ENCODE data around the gene ADARB2.
"Not testable (repeated sequence)": the region's sequence is repeated elsewhere in the genome, so short reads cannot be mapped to it uniquely, and the experiment has no call there.

The ADARB2 gene

DNA sequence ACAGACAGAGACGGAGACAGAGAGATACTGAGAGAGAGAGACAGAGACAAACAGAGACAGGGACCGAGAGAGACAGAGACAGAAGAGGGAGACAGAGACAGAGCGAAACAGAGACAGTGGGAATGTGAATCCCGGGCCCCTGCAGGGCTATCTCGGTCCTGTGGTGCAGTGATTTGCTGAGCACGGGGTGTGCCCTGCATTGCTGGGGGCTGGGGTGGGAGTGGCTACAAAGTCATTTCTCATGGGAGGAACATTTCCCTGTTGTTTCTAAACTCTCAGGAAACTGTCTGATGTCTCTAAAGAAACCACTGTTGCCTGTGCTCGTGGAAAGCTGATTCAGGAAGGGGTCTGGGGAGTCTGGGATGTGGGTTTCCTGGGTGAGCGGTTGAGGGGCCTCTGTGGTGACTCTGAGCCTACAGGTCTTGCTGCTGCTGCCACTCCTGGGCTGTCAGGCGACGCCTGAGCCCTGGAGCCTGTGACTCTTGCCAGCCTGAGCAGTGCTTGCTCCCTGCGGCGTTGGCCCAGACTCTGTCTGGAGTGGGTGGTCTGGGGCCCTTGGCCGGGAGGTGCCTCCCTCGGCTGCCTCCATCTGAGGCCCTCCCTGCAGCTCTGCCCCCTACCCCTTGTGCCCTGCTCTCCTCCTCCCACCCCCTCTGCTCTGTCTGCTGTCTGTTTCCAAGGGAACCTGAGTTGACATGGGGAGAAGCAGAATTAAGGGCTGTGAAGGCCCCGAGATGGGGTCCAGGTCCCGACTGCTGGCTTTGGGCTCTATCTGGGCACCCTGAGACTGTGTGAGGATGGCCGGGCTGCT is 389.2 kb downstream of the ADARB2 start:
- no peak for DNase-seq (ENCODE audit: low spot score)

DNA sequence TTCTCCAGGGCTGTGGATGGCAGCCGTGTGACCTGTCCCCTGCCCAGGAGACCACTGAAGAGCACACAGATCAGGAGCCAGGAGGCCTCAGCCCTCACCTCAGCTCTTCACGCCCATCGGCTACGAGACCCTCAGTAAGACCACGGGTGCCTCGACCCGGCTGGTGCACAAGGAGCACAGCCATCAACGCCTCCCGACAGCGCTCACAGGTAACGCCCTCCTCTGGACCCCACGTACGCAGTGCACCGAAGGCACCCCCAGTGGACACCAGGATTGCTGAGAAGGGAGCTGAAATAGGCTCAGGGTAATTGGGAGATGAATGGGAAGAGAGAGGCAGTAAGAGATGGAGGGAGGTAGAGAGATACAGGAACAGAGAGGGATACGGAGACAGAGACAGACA is 389.8 kb downstream of the ADARB2 start:
- DNase-seq (ENCODE audit: low spot score) = no peak

DNA sequence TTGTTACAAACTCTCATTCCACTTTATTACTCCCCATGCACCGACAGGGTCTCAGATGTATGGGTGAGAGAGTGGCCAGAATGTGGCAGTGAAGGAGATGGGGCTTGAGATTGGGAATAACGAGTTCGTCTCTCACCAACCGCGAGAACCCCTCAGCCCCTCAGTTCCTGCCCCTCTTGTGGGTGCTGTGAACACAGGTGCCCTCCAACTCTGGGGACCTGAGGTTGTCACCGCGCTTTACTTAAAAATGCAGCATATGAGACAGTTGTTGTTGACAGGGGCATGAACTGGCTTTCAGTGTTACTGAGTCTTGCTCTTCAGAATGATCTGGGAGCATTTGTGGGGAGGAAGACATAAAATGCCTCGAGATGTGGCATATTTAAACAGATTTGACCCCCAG is 391.1 kb downstream of the ADARB2 start:
- no peak for DNase-seq (ENCODE audit: low spot score)

DNA sequence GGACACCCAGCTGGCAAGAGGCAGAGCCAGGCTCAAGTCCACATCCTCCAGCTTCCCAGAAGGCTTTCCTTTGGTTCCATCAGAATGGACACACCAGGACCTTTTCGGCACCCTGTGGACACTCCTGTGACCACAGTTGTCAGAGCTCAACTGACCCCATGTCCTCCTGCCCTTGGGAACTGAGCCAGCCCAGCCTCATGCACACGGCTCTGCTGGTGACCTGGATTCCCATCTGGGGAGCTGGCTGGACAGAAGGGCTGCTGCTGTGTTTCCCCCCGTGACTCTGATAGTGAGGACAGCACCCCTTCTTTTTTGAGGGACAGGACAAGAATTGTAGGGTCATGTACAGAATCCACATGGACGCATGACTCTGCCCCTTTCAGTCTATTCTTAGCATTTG is 392.0 kb downstream of the ADARB2 start:
- no peak for DNase-seq (ENCODE audit: low spot score)

DNA sequence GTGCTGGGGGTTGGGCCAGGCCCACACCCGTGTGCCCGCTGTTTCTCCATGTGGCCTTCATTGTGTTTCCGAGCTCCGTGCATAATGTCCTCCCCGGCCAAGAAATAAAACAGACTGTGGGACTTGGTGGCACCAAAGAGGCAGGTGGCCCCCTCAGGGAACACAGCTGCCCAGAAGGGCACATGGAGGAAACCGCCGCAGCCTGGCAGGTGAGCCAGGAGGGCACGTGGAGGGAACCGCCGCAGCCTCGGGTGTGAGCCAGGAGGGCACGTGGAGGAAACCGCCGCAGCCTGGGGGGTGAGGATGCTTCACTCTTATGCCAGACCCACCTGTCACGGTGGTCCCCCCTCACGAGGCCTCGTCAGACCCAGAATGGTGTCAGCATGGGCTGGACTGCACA is 392.5 kb downstream of the ADARB2 start:
- no peak for DNase-seq (ENCODE audit: low spot score)

DNA sequence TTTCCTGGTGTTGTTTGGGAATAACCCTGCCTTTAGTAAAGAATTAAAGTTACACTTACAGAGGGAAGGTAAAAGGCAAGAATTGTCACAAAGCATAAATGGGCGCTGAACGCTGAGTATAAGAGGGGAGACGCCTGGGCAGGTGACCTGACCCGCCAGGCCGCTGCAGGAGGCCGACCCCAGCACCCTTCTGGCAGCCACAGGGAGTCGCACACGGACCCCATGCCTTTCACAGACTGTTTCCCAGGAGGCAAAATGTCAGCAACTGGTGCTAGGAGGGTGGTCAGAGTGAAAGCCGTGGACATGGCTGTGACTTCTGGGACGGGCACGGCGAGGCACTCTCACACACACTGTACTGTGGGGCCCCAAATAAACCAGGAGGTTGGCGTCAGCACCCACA is 392.9 kb downstream of the ADARB2 start:
- DNase-seq (ENCODE audit: low spot score) = no peak

DNA sequence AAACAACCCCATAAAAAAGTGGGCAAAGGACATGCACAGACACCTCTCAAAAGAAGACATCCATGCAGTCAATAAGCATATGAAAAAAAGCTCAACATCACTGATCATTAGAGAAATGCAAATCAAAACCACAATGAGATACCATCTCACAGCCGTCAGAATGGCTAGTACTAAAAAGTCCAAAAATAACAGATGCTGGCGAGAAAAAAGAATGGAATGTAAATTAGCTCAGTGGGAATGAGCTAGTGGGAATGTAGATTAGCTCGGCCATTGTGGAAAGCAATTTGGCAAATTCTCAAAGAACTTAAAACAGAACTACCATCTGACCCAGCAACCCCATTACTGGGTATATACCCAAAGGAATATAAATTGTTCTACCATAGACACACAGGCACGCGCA is 394.1 kb downstream of the ADARB2 start:
- no peak for DNase-seq (ENCODE audit: low spot score)

DNA sequence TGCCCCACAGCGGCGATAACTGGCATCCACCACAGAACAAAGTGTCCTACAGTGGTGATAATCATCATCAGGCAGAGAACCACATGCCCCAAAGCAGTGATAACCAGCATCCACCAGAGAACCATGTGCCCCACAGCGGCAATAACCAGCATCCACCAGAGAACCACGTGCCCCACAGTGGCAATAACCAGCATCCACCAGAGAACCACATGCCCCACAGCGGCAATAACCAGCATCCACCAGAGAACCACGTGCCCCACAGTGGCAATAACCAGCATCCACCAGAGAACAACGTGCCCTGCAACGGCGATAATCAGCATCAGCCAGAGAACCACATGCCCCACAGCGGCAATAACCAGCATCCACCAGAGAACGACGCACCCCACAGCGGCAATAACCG is 396.3 kb downstream of the ADARB2 start:
- not testable (repeated sequence) for DNase-seq (ENCODE audit: low spot score)

DNA sequence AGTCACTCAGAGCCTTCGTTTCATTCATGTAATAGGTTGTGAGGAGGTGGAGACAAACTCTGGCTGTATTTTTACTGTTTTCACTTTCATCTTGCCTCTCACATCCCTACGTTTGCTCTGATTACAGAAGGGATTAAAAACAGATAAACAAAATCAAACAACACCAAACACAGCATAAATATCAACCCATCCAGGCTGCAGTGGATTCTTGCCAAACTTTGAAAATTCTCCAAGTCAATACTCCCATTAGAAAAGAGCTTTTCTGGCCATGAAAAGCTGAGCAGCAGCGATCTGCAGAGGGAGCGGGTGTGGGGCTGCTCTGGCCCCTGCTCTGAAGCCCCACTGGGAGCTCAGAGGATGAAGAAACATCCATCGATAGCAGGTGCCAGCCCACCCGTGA is 397.9 kb downstream of the ADARB2 start:
- no peak for DNase-seq (ENCODE audit: low spot score)

DNA sequence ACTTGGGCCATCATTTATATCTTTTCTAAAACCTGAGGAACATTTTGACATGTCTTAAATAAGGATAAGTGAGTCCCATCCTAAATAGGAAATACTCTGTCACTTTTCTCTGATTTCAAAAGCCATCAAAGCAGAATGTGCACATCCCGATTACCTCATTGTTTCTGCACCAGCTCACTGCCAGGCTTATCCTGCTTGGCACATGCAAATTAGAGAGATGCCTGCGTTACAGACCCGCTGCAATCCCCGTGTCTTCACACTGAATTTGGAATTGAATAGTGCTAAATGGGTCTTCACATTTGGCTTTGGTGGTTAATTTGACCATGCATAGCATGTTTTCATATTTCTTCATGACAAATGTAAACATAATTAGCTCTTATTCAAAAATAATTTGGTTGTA is 401.7 kb downstream of the ADARB2 start:
- DNase-seq (ENCODE audit: low spot score) = no peak

DNA sequence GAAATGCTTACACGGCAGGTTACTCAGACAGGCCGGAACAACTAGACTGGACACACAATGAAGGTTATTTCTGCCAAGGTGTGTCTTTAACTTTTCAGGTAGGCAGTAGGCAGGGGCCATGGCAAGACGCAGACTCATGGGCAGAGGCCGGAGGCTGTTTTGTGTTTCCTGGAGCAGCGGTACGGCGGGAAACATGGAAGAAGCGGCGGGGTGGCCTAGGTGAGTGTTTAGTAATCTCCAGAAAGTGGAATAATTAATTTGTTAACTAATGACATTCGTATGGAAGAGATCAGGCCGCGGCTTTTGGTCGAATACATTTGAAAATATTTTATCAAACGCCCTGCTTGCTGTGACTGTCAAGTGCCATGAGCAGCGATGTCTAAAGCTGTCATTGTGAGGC is 403.3 kb downstream of the ADARB2 start:
- no peak for DNase-seq (ENCODE audit: low spot score)

DNA sequence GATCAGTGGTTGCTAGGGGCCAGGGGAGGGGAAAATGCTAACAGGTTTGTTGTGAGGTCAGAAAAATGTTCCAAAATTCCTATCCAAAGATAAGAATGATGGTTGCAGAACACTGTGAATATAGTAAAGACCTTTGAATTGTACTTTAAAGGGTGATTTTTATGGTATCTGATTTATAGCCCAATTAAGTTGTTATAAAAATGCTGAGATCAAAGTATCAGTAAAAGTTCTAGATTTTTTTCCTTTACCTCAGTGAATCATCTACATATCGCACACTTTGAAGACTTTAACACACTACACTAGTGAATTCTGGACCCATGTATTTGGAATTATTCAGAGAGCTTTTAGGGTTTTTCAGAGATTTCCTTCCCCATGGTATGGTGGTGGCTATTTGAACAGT is 405.8 kb downstream of the ADARB2 start:
- DNase-seq (ENCODE audit: low spot score) = no peak

DNA sequence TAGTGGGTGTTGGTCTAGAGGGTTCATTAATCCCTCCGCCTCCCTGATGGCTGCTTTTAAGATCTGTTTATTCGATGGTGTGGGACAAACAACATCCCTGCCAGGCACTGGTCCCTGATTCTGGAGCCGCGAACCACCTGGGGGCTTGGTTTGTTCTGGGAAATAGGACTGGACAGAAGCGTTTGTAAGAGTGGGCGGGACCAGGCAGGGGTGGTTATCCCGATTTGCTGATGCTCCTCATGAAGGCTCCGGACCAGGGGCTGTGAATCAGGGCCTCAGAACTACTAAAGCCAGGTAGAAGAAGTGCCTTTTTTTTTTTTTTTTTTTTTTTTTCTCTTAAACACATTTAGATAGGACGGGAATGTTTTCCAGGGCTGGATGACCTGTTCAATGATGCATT is 407.7 kb downstream of the ADARB2 start:
- no peak for DNase-seq (ENCODE audit: low spot score)

DNA sequence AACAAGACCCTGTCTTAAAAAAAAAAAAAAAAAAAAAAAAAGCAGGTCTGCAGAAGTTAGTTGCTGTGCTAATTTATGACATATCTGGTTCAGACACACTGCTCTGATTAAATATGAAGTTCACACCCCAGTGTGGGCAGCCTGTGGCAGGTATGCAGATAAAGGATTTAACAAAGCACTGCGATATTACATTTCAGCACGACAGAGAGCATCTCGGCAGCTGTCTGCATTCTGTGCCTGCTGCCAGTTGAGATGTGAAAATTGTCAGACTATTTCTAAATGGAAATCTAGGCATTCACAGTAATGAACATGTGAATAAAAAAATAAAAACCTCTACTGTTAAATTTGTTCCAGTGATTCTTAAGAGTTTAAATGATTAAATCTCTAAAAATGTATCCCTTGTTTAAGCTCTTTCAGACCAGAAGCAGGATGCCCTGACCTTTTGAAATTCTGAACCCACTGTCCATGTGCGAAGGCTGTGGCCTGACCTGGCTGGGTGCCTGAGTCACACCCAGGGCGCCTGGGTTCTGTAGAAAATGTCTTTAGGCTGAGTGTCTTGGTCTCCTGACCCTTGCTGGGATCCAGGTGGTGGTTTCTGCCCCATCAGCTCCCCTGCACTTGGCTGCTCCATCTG is 408.2 kb downstream of the ADARB2 start:
- DNase-seq (ENCODE audit: low spot score) = no peak

DNA sequence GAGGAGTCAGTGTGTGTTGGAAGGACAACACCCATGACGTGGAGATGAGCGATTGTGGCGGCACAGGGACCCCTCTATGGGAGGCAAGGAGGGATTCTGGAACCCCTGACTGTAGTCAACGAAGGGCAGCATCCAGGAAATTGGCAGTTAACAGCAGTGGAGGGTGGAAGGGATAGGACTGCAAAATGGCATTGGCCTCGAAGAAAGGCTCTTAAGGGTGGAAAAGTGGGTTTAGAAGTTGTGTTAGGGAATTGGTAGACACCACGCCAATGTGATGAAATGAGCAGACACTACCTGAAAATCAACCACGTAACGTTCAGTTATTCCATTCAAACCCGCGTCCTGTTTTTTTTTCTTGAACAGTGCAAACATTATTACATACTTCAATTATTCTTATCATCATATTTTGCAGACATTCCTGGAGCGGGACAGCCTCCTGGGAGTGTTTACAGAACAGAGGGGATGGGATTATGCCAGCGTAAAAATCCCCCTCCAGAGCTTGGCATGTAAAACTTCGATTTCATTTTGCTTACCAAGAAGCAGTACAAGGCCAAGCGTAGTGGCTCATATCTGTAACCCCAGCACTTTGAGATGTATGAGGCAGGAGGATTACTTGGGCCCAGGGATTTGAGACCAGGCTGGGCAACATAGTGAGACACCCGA is 409.0 kb downstream of the ADARB2 start:
- DNase-seq (ENCODE audit: low spot score) = no peak

DNA sequence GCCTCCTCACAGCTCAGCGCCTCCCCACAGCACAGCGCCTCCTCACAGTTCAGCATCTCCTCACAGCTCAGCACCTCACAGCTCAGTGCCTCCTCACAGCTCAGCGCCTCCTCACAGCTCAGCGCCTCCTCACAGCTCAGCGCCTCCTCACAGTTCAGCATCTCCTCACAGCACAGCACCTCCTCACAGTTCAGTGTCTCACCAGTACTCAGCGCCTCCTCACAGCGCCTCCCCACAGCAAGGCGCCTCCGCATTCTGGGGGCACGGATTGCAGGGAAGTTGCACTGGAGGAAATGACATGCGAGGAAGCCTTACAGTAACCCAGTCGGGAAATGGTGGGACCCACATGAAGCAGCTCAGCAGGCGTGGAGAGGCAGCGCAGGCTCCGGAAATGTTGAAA is 409.6 kb downstream of the ADARB2 start:
- DNase-seq (ENCODE audit: low spot score) = no peak

DNA sequence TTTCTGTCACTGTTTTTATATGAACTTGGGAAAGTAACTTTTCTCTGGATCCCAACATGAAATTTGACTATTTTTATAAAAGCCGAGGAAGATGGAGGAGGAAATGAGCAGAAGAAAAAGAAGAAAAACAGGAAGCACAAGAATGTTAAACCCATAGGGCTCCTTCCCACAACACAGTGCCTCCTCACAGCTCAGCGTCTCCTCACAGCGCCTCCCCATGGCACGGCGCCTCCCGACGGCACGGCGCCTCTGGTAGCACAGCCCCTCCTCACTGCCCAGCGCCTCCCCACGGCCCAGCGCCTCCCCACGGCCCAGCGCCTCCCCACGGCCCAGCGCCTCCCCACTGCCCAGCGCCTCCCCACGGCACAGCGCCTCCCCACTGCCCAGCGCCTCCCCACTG is 410.8 kb downstream of the ADARB2 start:
- DNase-seq (ENCODE audit: low spot score) = not testable (repeated sequence)

DNA sequence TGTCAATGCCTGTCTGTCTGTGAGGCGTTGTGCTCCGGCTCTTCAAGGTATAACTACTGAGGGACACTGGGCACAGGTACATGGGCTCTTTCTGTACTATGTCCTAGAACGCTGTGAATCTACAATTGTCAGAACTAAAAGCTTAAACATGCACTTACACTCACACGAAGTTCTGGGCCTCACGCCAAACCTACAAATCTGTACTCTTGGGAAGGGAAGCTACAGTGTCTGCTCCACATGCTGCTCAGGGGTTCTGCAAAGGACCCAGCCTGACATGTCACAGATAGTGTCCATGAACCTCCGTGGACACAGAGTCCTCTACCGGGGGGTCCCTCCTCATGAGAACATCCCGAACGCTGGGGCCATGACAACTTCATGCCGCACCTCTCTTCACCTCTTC is 412.4 kb downstream of the ADARB2 start:
- no peak for DNase-seq (ENCODE audit: low spot score)

DNA sequence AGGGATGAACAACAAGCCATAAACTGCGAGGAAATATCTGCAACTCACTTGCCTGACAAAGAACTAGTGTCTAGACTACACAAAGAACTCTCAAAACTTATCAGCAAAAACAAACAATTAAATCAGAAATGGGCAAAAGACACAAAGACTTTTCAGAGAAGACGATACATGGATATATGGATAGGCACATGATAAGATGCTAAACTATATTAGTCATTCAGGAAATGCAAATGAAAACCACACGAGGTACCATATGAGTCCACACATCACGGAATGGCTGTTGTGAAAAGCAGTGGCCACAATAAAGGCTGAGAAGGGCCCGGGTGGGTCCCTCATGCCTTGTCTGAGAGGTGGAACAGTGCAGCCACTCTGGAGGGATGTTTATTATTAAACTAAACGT is 413.4 kb downstream of the ADARB2 start:
- DNase-seq (ENCODE audit: low spot score) = no peak

DNA sequence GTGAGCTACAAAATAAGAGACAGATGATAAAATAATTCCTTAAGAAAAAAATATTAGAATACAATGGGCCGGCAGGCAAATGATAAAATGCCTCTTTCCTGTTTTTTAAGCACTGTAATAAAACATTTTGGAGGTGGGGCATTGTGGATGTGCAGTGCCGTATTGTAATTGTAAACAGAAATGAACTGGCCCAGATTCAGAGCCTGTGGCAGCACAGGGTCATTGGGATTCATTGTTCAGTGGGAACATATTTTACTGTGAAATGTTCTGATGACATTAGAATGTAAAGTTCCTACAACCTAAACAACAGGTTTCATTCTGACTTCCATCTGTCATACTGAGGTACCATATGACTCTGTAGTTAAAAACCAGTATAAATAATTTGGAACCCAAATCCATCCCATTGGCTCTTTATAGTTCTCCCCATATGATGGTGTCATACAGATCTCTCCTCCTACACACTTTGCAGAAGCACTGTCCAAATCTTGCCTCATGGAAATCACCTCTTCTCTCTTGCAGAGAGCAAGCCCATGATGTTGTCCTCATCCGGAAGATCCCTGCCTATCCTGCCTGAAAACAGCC is 416.5 kb downstream of the ADARB2 start:
- no peak for DNase-seq (ENCODE audit: low spot score)

DNA sequence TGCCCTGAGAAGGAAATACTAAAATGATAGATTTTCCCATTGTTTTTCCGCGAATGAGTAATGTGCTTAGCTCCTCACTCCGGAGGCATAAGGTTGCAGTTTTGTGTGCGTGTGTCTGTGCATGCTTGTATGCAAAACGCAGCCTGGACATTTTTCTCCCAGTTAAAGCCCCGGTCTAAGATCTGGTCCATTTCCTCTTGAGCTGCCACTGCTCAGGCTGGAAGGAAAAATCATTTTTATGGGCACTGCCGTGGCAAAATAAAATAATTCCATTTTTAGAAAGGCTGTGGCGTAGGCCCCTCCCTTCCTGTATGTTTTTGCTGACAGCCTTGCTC is 420.5 kb downstream of the ADARB2 start:
- DNase-seq (ENCODE audit: low spot score) = no peak

DNA sequence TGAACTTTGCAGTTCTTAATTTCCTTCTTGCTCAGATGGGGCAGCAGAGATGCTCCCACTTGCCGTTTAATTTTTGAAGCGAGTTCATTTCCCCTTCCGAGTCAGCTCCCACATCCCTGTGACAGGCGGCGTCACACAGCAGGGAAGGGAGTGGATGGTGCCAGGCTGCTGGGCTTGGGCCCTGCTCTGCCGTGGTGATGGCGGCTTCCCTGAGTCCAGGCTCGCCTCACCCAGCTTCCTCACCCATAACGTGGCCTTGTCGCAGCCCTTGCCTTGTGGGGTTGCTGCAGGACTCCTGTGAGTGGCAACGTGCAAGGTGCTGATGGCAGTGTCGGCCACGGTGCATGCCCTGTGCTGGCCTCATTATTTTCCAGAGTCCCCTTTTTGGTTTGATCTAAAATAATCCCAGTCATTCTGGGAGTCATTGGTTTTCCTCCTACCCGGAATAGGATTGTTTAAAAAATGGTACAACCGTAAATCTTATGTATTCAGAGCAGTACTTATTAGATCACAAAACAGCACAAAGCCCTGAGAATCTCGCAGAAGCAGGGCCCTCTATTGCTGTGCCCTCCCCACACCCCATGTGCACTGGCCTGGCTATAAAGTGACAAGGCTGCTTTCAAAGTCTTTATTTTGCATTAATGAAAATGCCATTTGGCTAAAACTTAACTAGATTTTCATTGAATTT is 421.1 kb downstream of the ADARB2 start:
- DNase-seq (ENCODE audit: low spot score) = no peak

DNA sequence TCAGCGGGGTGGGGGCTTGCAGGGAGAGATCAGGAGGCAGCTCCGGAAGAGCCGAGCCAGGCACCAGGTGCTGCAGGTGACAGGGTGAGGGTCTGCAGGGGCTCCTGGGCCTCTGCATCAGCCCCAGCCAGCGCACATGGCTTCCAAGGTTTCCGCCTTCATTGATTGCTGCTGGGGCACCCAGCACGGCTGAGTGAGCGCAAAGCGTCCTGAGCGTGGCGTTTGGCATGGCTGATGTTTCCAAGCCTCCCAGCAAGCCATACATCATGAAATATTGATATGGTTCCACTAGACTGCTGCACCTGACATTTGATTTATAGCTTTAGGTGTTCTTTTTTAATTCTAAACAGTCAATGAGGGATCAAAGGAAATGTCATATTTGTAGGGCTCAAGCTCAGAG is 422.1 kb downstream of the ADARB2 start:
- no peak for DNase-seq (ENCODE audit: low spot score)

Measured in GM03348 (cell line).